NCI-H2227 (cell line): ENCODE results near the gene RSRP1.

ENCODE experiments used
- DNase-seq: peaks from one replicate; lab custom pipeline; 2025; ENCODE audit not compliant: unreplicated experiment; lab: John Stamatoyannopoulos, UW

The RSRP1 gene

GRCh38 chr1:25194054-25194453 is 53.2 kb downstream of the RSRP1 start:
- no peak for DNase-seq

DNA sequence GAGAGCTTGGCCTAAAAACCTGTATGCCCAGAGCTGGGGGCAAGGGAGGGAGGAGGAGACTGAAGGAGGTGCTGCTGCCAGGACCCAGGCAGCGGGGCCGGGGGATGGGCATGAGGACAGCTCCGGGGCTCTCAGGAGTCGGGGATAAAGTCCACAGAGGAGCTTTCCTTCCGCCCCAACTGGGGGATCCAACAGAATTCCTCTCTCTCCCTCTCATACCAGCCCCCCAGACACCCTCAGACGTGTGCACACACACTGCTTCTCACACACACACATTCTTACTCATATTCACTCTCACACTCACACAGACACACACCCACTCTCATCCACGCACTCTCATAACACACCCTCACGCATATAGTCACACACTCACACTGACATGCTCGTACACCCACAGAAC is 54.0 kb downstream of the RSRP1 start:
- no peak for DNase-seq
